A673 (cell line): ENCODE data around the gene KCP.

Experiments used
- EZH2 ChIP-seq: fragments of 200-600 bp; sonication (generic); IDR thresholded peaks from 2 replicates; pipeline ENCODE4 v1.6.1; 2017; ENCODE audit warnings: borderline replicate concordance, low read depth, mild to moderate bottlenecking, mixed read lengths, antibody characterized with exemption, low read length; ENCODE audit not compliant: poor library complexity, severe bottlenecking
- TF ChIP-seq, protein P1 (sequence below): fragments of 300-800, 200-600 bp; sonication (generic); conservative IDR thresholded peaks from 2 replicates; pipeline ENCODE4 v1.5.1; 2017; ENCODE audit warnings: low read depth, mild to moderate bottlenecking, antibody characterized with exemption, low read length, moderate library complexity, mixed read lengths

DNA sequence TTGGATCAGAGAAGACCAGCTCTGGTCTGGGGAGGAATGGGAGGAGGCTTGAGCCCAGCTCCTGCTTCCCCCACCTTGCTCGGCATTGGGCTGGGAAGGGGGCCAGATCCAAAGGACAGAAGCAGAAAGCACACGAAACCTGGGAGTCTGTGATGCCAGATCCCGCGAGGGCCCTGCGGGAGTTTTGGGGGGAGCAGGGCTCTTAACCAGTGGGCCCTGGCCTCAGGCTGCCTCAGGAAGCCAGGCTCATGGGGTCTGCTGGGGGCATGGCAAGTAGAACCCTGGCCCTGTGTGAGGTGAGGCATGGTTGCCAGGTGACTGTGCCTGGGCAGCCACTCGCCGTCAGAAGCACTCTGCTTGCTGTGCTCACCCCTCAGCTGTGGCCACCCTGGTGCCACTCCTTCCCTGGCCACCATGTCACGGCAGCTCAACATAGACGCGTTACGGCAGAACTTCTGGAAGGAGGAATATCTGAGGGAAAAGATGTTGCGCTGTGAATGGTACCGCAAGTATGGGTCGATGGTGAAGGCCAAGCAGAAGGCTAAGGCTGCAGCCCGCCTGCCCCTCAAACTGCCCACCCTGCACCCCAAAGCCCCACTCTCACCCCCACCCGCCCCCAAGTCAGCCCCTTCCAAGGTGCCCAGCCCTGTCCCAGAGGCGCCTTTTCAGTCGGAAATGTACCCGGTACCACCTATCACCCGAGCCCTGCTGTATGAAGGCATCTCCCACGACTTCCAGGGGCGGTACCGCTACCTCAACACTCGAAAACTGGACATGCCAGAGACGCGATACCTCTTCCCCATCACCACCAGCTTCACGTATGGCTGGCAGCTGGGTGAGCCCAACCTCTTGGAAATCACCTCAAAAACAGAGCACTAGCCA lies 44.3 kb downstream of the KCP start:
- TF ChIP-seq, protein P1, sequence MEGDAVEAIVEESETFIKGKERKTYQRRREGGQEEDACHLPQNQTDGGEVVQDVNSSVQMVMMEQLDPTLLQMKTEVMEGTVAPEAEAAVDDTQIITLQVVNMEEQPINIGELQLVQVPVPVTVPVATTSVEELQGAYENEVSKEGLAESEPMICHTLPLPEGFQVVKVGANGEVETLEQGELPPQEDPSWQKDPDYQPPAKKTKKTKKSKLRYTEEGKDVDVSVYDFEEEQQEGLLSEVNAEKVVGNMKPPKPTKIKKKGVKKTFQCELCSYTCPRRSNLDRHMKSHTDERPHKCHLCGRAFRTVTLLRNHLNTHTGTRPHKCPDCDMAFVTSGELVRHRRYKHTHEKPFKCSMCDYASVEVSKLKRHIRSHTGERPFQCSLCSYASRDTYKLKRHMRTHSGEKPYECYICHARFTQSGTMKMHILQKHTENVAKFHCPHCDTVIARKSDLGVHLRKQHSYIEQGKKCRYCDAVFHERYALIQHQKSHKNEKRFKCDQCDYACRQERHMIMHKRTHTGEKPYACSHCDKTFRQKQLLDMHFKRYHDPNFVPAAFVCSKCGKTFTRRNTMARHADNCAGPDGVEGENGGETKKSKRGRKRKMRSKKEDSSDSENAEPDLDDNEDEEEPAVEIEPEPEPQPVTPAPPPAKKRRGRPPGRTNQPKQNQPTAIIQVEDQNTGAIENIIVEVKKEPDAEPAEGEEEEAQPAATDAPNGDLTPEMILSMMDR, result no peak
- no peak for TF ChIP-seq EZH2
